AG04450 (cell line): ENCODE data around the gene RAPGEF1. TPM values are rescaled to one million over a fixed set of nuclear protein-coding genes. Genes with fewer than 3 reads are reported as not detected.
A peak's percentile ranks its signal among the peaks of the same experiment; 100 is the strongest.

Experiments used
- CTCF ChIA-PET: fragments of 300-600, 350-600 bp; formaldehyde crosslinking; extraction: SDS; loops from one replicate; lab custom pipeline; 2022; ENCODE audit warnings: antibody characterized with exemption, inconsistent platforms; lab: Charles Lee
- POLR2A ChIA-PET: fragments of 350-600 bp; formaldehyde crosslinking; extraction: SDS; loops from one replicate; lab custom pipeline; 2021; ENCODE audit warnings: antibody characterized with exemption, inconsistent platforms; lab: Yijun Ruan, JAX
- DNase-seq: peaks from one replicate; pipeline ENCODE4 v3.0.0-alpha.2; 2011; ENCODE audit warnings: low read depth, low spot score
- H3K27ac ChIP-seq: one replicate; pipeline ENCODE4 v1.5.1; 2012; ENCODE audit warnings: low read depth, low read length, control low read depth
- H3K27me3 ChIP-seq: one replicate; pipeline ENCODE4 v1.6.0; 2012; ENCODE audit warnings: low read length; ENCODE audit not compliant: control insufficient read depth, insufficient read depth
- H3K4me3 ChIP-seq: 2 replicates; pipeline ENCODE4 v1.5.1; 2011; ENCODE audit warnings: mild to moderate bottlenecking, low read depth, low read length, control low read depth
- H3K9me3 ChIP-seq: 2 replicates; pipeline ENCODE4 v1.5.1; 2012; ENCODE audit warnings: low read length; ENCODE audit not compliant: control insufficient read depth, insufficient read depth
- polyA plus RNA-seq: library from polyadenylated mRNA; depleted of rRNA; stranded (reverse); fragments of >200 nt; gene quantifications from 2 replicates; pipeline ENCODE4 v1.2.3, GENCODE V29; 2011
- TF ChIP-seq, protein P1 (sequence below): IDR thresholded peaks from 2 replicates; pipeline ENCODE4 v1.5.1; 2011; ENCODE audit warnings: low read depth, low read length, control low read depth, inconsistent platforms

RAPGEF1 gene
- polyA plus RNA-seq, 1 experiment = 27.6 TPM

DNA sequence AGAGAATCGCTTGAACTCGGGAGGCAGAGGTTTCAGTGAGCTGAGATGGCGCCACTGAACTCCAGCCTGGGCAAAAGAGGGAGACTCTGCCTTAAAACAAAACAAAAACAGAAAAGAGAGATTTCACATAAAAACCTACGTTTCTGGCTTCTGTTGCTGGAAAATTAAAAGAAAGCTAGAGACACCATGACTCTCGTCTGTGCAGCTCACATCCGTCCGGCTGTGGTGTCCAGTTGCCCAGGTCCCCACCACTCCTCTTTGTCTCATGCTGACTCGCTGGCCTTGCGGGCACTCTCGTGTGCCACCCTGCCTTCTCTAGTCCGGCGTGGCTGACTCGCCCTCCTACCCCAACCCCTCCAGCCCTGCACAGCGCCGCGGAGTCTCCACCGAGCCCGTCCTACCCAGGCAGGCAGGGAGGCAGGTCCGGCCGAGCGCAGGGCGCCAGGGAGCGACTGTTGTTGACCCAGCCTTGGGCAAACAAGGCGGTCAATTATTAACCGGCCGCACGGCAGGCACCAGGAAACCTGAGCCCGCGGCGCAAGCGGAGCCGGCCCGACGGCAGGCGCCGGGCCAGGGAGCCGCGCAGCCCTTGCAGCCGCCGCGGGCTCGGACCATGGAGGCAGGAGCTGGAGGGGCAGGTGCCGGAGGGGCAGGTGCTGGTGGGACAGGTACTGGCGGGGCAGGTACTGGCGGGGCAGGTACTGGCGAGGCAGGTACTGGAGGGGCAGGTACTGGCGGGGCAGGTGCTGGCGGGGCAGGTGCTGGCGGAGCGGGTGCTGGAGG lies 194.7 kb downstream of the RAPGEF1 start, which contains the start of gene PRRT1B:
Gene PRRT1B, plus strand, starts transcription at position 521 of the 783 bp plus-strand sequence. Its CDS starts 93 bp downstream, at position 614.
- CTCF ChIA-PET = interaction anchor here (0.6 kb wide), 1 partner anchor 764 kb away, joined by 3 read pairs; no protein-coding TSS in a partner anchor
- Histone ChIP-seq H3K9me3 (peaks cover 42% of the 10 kb centered on the region), H3K27me3 (peaks cover 49% of the 10 kb centered on the region), H3K4me3 (no peak within 1 kb of the TSS), H3K27ac (no peak within 1 kb of the TSS)
- DNase-seq = no peak
- POLR2A ChIA-PET = no interaction called here
- TF ChIP-seq, protein P1, sequence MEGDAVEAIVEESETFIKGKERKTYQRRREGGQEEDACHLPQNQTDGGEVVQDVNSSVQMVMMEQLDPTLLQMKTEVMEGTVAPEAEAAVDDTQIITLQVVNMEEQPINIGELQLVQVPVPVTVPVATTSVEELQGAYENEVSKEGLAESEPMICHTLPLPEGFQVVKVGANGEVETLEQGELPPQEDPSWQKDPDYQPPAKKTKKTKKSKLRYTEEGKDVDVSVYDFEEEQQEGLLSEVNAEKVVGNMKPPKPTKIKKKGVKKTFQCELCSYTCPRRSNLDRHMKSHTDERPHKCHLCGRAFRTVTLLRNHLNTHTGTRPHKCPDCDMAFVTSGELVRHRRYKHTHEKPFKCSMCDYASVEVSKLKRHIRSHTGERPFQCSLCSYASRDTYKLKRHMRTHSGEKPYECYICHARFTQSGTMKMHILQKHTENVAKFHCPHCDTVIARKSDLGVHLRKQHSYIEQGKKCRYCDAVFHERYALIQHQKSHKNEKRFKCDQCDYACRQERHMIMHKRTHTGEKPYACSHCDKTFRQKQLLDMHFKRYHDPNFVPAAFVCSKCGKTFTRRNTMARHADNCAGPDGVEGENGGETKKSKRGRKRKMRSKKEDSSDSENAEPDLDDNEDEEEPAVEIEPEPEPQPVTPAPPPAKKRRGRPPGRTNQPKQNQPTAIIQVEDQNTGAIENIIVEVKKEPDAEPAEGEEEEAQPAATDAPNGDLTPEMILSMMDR = no peak

DNA sequence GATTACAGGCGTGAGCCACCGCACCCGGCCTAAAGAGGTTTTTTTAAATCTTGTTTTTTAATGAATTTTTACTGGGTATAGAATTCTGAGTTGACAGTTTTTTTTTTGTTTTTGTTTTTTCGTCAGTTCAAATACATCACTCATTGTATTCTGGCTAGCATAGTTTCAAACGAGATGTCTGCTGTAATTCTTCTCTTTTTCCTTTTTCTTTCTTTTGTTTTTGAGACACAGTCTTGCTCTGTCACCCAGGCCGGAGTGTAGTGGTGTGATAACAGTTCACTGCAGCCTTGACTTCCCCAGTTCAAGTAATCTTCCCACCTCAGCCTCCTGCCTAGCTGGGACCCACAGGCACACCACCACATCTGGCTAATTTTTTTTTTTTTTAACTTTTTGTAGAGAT lies 196.7 kb downstream of the RAPGEF1 start:
- H3K9me3 ChIP-seq = peaks cover 39% of the 10 kb centered on the region
- no peak overlapping the region for H3K4me3 ChIP-seq
- H3K27ac ChIP-seq = no peak overlapping the region
- DNase-seq = no peak
- CTCF ChIA-PET = no interaction called here
- POLR2A ChIA-PET = no interaction called here
- TF ChIP-seq, protein P1 = no peak
- H3K27me3 ChIP-seq = peaks cover 36% of the 10 kb centered on the region

DNA sequence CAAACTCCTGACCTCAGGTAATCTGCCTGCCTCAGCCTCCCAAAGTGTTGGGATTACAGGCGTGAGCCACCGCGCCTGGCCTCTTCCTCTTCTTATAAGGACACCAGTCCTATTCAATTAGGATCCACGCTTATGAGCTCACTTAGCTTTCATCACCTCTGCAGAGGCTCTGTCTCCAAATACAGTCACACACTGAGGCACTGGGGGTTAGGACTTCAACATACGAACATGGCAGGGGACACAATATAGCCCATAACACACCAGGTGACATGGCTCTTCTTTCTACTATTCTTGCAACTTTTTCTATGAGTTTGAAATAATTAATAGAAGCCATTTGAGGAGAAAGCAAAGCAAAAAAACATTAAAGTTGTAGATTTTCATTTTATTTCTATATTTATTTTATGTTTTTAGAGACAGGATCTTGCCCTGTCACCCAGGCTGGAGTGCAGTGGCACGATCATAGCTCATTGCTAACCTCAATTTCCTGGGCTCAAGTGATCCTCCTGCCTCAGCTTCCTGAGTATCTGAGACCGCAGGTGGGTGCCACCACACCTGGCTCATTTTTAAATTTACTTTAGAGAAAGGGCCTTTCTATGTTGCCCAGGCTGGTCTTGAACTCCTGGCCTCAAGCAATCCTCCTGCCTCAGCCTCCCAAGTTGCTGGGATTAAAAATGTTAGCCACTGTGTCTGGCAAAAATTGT lies 200.5 kb downstream of the RAPGEF1 start:
- ChIA-PET CTCF (no interaction called here), POLR2A (no interaction called here)
- DNase-seq = no peak
- no peak overlapping the region for H3K4me3 ChIP-seq
- H3K27ac ChIP-seq = peak overlapping the region; percentile 11
- TF ChIP-seq, protein P1 = no peak
- H3K27me3 ChIP-seq = peaks cover 6% of the 10 kb centered on the region
- peaks cover 22% of the 10 kb centered on the region for H3K9me3 ChIP-seq

DNA sequence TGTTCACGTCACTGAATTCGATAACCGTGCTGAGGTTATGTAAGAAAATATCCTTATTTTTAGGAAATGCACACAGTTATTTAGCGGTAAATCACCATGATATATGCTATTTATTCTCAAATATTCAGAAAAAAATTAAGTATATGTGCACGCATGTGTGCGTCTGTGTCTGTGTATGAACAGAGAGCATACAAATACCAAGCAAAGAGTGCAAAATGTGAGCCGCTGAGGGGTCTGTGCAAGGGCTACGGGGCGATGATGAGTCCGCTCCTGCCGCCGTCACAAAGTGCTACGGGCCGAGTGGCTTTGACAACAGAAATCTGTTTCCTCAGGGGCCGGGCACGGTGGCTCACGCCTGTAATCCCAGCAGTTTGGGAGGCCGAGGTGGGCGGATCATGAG lies 201.9 kb downstream of the RAPGEF1 start:
- DNase-seq = no peak
- ChIA-PET POLR2A (no interaction called here), CTCF (no interaction called here)
- Histone ChIP-seq H3K4me3 (no peak overlapping the region), H3K27ac (no peak overlapping the region), H3K27me3 (peaks cover 3% of the 10 kb centered on the region), H3K9me3 (peaks cover 8% of the 10 kb centered on the region)
- TF ChIP-seq, protein P1 = no peak
